Right cardiac atrium (tissue), 5 donors: ENCODE measurements around the gene SIAH1. TPM values are rescaled to one million over a fixed set of nuclear protein-coding genes. Genes with fewer than 3 reads are reported as not detected.

Experiments used
- polyA plus RNA-seq: library from polyadenylated mRNA; stranded (reverse); fragments of 200-250 nt; gene quantifications from one replicate; pipeline ENCODE4 v1.2.3, GENCODE V29; 2013
- total RNA-seq, 4 donors: library from RNA; stranded (reverse); fragmentation: NEBNext Ultra II Directional; extraction: Animal tissue kit (Norgen Biotek cat#: 25700); gene quantifications; one replicate each; pipeline ENCODE4 v1.2.1, GENCODE V29; 2021
- donor health status: healthy with polysubstance abuse.
- donor health status: DM: no; HTN: yes; CAD: no.
- donor health status: DM: no; HTN: no; CAD: no.
- donor health status: DM: no; HTN: yes; CAD: no; lungs with severe emphysema.
- donor health status: DM: yes; HTN: yes; CAD: no.

Gene SIAH1
- total and polyA plus RNA-seq, 5 donors: 14.4 to 17.9 (median 14.7) TPM

Other genes with a start within 250 kb of the SIAH1 start
- not detected for gene ABCC12, start 229.4 kb downstream of the SIAH1 start, total RNA-seq
- not detected for gene ABCC12, start 229.4 kb downstream of the SIAH1 start, polyA plus RNA-seq
- gene LONP2, start 141.1 kb downstream of the SIAH1 start, total RNA-seq: 10 to 100 TPM; 69.6 to 79.3 (median 75.8) TPM
- gene LONP2, start 141.1 kb downstream of the SIAH1 start, polyA plus RNA-seq: 29.3 TPM
- gene ABCC11, start 137.9 kb downstream of the SIAH1 start, total RNA-seq: under 1 TPM in 2 of 4 donors, not detected in 2; 0.09 to 0.25 TPM
- gene ABCC11, start 137.9 kb downstream of the SIAH1 start, polyA plus RNA-seq: 0.09 TPM
- 10 to 100 TPM; 19.4 to 23.5 (median 20.5) TPM for gene N4BP1, start 224.8 kb upstream of the SIAH1 start, total RNA-seq
- gene N4BP1, start 224.8 kb upstream of the SIAH1 start, polyA plus RNA-seq: 9.1 TPM